ENCODE results near the gene SRD5A1. TPM values are rescaled to one million over a fixed set of nuclear protein-coding genes. Genes with fewer than 3 reads are reported as not detected.

The SRD5A1 gene
- total RNA-seq, 1 donor from 2014 or later, result 16.2 TPM

DNA sequence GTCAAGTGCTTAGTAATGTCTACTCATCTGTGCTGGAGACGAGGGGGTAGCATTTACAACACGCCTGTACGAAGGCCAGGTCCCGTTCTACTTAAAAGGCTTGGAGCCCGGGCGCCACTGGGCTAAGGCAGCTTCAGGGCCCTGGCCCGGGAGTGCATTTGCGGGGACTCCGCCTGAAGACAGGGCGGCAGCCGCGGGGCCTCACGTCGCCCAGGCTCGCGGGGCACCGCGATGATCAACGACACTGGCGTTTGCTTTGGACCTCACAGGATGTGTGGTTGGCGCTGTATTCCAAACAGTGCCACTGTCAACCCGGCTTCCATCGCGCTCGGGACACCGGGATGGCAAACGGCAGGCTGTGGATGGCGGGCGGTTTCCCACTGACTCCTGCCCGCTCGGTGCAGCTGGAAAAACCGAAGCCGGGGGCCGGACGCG, 78.9 kb downstream of the SRD5A1 start:
- Histone ChIP-seq H4K20me1 (ENCODE audit: low read depth) (peaks cover 28% of the 10 kb centered on the region), H3K36me3 (no peaks in the 10 kb centered on the region), H3K9ac (no peak overlapping the region), H3F3A (ENCODE audit: low read depth) (peaks cover 18% of the 10 kb centered on the region), H3K4me3 (peak overlapping the region; percentile 67), H3K4me1 (peaks cover 20% of the 10 kb centered on the region), H3K79me2 (ENCODE audit: low read depth) (peaks cover 31% of the 10 kb centered on the region), H3K9me3 (ENCODE audit: low read depth) (no peaks in the 10 kb centered on the region), H3K4me2 (peak overlapping the region; percentile 86), H2AFZ (replicated peaks) (peak overlapping the region; percentile 69), H3K27me3 (peaks cover 23% of the 10 kb centered on the region), H3K27ac (peak overlapping the region; percentile 85)
- Mint-ChIP-seq H3K36me3 (peaks cover 5% of the 10 kb centered on the region), H3K4me3 (peak overlapping the region; percentile 88), H3K27me3 (ENCODE audit: insufficient read depth, low read depth) (peaks cover 10% of the 10 kb centered on the region), H3K9me3 (peaks cover 1% of the 10 kb centered on the region), H3K4me1 (peaks cover 47% of the 10 kb centered on the region), H3K27ac (peak overlapping the region; percentile 85)
- no peak for TF ChIP-seq EZH2phosphoT487 (IDR thresholded peaks at IDR 0.05)
- TF ChIP-seq EZH2 (IDR thresholded peaks at IDR 0.05), result peak; percentile 59
- DNase-seq (ENCODE audit: low spot score), result peak; percentile 75

DNA sequence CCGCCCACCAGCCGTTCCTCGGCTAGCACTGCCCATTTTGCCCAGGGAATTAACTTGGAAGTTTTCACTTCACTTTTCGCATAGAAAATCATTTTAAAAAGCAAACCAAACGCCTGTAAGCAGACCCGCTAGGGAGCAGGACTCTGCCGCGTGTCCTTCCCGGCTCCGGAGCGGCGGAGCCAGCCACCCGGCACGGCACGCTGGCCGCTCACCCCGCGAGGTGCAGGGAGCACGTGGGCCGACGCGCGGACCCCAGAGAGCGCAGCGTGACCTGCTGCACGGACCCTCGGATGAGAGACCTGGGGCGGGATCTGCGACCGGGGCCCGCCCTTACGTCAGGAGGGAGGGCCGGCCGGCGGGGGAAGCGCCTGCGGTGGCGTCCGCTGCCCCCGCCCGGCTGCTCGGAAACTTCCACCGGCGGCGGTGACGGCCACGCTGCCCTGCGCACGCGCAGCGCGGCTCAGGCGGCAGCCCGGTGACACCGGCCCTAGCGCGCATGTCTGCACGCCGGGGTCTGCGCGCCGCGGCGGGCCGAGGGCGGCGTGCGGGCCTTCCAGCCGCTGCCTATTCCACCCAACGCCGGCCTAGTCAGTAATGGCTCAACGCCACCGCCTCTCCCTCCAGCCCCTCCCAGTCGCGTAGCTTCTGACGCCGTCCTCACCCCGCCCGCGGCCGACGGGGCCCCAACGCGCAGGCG, 79.5 kb downstream of the SRD5A1 start:
- H2AFZ ChIP-seq (replicated peaks), result peak overlapping the region; percentile 69
- H3K27me3 ChIP-seq, result peaks cover 23% of the 10 kb centered on the region
- no peak overlapping the region for H3K9ac ChIP-seq
- Mint-ChIP-seq H3K9me3 (peaks cover 1% of the 10 kb centered on the region), H3K27ac (no peak overlapping the region), H3K36me3 (peaks cover 5% of the 10 kb centered on the region), H3K27me3 (ENCODE audit: insufficient read depth, low read depth) (peaks cover 10% of the 10 kb centered on the region), H3K4me3 (peak overlapping the region; percentile 88), H3K4me1 (peaks cover 53% of the 10 kb centered on the region)
- H3K27ac ChIP-seq, result peak overlapping the region; percentile 85
- peaks cover 36% of the 10 kb centered on the region for H3K79me2 ChIP-seq (ENCODE audit: low read depth)
- DNase-seq (ENCODE audit: low spot score), result peak; percentile 97
- no peaks in the 10 kb centered on the region for H3K36me3 ChIP-seq
- peaks cover 34% of the 10 kb centered on the region for H4K20me1 ChIP-seq (ENCODE audit: low read depth)
- no peaks in the 10 kb centered on the region for H3K9me3 ChIP-seq (ENCODE audit: low read depth)
- TF ChIP-seq EZH2 (IDR thresholded peaks at IDR 0.05) (no peak), EZH2phosphoT487 (IDR thresholded peaks at IDR 0.05) (no peak)
- TF ChIP-seq, protein P1, sequence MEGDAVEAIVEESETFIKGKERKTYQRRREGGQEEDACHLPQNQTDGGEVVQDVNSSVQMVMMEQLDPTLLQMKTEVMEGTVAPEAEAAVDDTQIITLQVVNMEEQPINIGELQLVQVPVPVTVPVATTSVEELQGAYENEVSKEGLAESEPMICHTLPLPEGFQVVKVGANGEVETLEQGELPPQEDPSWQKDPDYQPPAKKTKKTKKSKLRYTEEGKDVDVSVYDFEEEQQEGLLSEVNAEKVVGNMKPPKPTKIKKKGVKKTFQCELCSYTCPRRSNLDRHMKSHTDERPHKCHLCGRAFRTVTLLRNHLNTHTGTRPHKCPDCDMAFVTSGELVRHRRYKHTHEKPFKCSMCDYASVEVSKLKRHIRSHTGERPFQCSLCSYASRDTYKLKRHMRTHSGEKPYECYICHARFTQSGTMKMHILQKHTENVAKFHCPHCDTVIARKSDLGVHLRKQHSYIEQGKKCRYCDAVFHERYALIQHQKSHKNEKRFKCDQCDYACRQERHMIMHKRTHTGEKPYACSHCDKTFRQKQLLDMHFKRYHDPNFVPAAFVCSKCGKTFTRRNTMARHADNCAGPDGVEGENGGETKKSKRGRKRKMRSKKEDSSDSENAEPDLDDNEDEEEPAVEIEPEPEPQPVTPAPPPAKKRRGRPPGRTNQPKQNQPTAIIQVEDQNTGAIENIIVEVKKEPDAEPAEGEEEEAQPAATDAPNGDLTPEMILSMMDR (IDR thresholded peaks at IDR 0.05), result no peak
- H3F3A ChIP-seq (ENCODE audit: low read depth), result peaks cover 18% of the 10 kb centered on the region
- peaks cover 20% of the 10 kb centered on the region for H3K4me1 ChIP-seq
- peak overlapping the region; percentile 86 for H3K4me2 ChIP-seq
- peak overlapping the region; percentile 67 for H3K4me3 ChIP-seq

DNA sequence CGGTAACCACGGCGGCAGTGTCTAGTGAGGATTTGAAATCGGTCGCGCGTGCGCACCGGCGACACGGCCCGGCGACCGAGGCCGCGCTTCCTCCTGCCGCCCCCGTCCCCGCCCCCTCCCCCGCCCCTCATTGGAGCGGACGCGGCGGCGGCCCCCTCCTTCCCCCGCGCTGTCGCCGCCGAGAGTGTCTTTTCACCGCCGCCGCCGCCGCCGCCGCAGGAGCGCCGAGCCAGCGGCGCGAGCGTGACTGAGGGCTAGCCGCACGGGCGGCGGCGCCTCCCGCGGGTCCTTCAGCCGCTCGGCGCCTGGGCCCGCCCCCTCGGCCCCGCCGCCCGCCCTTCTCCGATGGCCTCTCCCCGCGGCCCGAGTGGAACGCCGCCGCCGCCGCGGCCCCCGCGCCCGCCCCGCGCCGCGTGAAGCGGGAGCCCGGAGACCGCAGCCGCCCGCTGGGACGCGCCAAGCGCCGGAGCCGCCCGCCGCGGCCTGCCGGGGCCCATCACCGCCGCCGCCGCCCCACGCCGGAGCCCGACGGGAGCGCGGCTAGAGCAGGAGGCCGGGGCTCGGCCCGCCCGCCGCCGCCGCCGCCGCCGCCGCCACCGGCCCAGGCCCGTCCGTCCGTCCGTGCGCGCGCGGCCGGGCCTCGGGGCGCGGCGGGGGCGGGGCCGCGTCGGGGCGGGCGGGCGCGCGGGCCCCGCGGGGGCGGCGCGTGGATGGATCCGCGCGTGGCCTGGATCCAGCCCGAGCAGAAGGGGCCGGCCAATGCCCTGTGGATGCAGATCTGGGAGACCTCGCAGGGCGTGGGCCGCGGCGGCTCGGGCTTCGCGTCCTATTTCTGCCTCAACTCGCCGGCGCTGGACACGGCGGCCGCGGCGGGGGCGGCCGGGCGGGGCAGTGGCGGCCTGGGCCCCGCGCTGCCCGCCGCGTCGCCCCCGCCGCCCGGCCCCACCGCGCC, 80.3 kb downstream of the SRD5A1 start, which contains the start of gene TENT4A:
Gene TENT4A (plus strand): TSS at position 159 of the 952 bp plus-strand sequence. CDS start 552 bp downstream, at position 711.
- peak within 1 kb of the TSS; percentile 69 for H2AFZ ChIP-seq (replicated peaks)
- no peaks in the 10 kb centered on the region for H3K9me3 ChIP-seq (ENCODE audit: low read depth)
- Mint-ChIP-seq H3K27me3 (ENCODE audit: insufficient read depth, low read depth) (peaks cover 10% of the 10 kb centered on the region), H3K9me3 (peaks cover 1% of the 10 kb centered on the region), H3K4me1 (peaks cover 60% of the 10 kb centered on the region), H3K4me3 (peak within 1 kb of the TSS; percentile 88), H3K36me3 (peaks cover 11% of the 10 kb centered on the region), H3K27ac (no peak within 1 kb of the TSS)
- peaks cover 45% of the 10 kb centered on the region for H3K79me2 ChIP-seq (ENCODE audit: low read depth)
- TF ChIP-seq, protein P1 (IDR thresholded peaks at IDR 0.05), result no peak
- TF ChIP-seq EZH2 (IDR thresholded peaks at IDR 0.05) (no peak), EZH2phosphoT487 (IDR thresholded peaks at IDR 0.05) (no peak)
- H3K27ac ChIP-seq, result peak within 1 kb of the TSS; percentile 85
- peaks cover 42% of the 10 kb centered on the region for H4K20me1 ChIP-seq (ENCODE audit: low read depth)
- H3K4me2 ChIP-seq, result peak within 1 kb of the TSS; percentile 97
- H3F3A ChIP-seq (ENCODE audit: low read depth), result peaks cover 18% of the 10 kb centered on the region
- H3K9ac ChIP-seq, result no peak within 1 kb of the TSS
- DNase-seq (ENCODE audit: low spot score), result no peak
- H3K36me3 ChIP-seq, result no peaks in the 10 kb centered on the region
- H3K4me1 ChIP-seq, result peaks cover 20% of the 10 kb centered on the region
- H3K27me3 ChIP-seq, result peaks cover 23% of the 10 kb centered on the region
- H3K4me3 ChIP-seq, result peak within 1 kb of the TSS; percentile 93

Measured in neural progenitor cell (in vitro differentiated cells).